GM12878 (cell line): ENCODE results near the gene ZNF335. TPM values are rescaled to one million over a fixed set of nuclear protein-coding genes. Genes with fewer than 3 reads are reported as not detected.

ENCODE experiments used
- ATAC-seq: fragments of 200-7000 bp; cut with Tn5 transposase; 3 replicates; pipeline ENCODE4 v1.9.1; 2020; ENCODE audit warnings: mild to moderate bottlenecking, moderate library complexity
- BruUV-seq: library from RNA; stranded (reverse); fragments of 400-500 nt; replicated peaks from 2 replicates; lab custom pipeline; 2021; lab: Mats Ljungman, UMichigan
- CTCF ChIA-PET: fragments of 300-600 bp; sonication (Branson Sonifier 250); formaldehyde crosslinking; extraction: SDS; loops from one replicate; lab custom pipeline; 2021; ENCODE audit warnings: inconsistent platforms; lab: Yijun Ruan, JAX
- POLR2A ChIA-PET: fragments of 350-600 bp; formaldehyde crosslinking; extraction: SDS; loops from one replicate; lab custom pipeline; 2021; ENCODE audit warnings: inconsistent platforms; lab: Charles Lee
- RAD21 ChIA-PET: fragments of 300-600 bp; sonication (Branson Sonifier 250); formaldehyde crosslinking; loops from one replicate; lab custom pipeline; 2023; ENCODE audit warnings: antibody characterized with exemption; ENCODE audit not compliant: unreplicated experiment; lab: Charles Lee
- SMC1A ChIA-PET: fragments of 300-600 bp; sonication (Branson Sonifier 250); formaldehyde crosslinking; loops from one replicate; lab custom pipeline; 2023; ENCODE audit not compliant: unreplicated experiment, uncharacterized antibody; lab: Charles Lee
- DNase-seq: peaks from one replicate; pipeline ENCODE4 v3.0.0-alpha.2; 2011; ENCODE audit warnings: low read depth, low spot score
- FAIRE-seq: peaks from 3 replicates; lab custom pipeline; 2011; peaks lifted over from hg19 to GRCh38; lab: Jason Lieb, UNC
- H2AFZ ChIP-seq: 2 replicates; pipeline ENCODE4 v1.6.0; 2011; ENCODE audit warnings: low read depth, low read length, control low read depth; ENCODE audit not compliant: control insufficient read depth
- H3K27ac ChIP-seq: 2 replicates; pipeline ENCODE4 v1.5.1; 2011; ENCODE audit warnings: control low read depth; ENCODE audit not compliant: control insufficient read depth, insufficient read depth
- H3K27me3 ChIP-seq, 2 experiments: replicated peaks in 1 of 2; 2 replicates each; pipeline versions ENCODE4 v1.6.0 to v1.6.1; 2011; ENCODE audit warnings: low read length in 1 of 2; ENCODE audit not compliant: control insufficient read depth in 2 of 2, insufficient read depth in 2 of 2
- H3K36me3 ChIP-seq, 2 experiments: 2 replicates each; pipeline ENCODE4 v1.5.1; 2011; ENCODE audit warnings: low read length in 1 of 2; ENCODE audit not compliant: control insufficient read depth in 2 of 2, insufficient read depth in 2 of 2
- H3K4me1 ChIP-seq: 2 replicates; pipeline ENCODE4 v1.6.1; 2011; ENCODE audit warnings: mild to moderate bottlenecking, low read length, moderate library complexity, mixed read lengths; ENCODE audit not compliant: control insufficient read depth, insufficient read depth
- H3K4me2 ChIP-seq: 2 replicates; pipeline ENCODE4 v1.6.0; 2011; ENCODE audit warnings: control low read depth; ENCODE audit not compliant: control insufficient read depth, insufficient read depth
- H3K4me3 ChIP-seq: fragments of 200-600 bp; sonication (generic); 2 replicates; pipeline ENCODE4 v1.5.1; 2016
- H3K79me2 ChIP-seq: 2 replicates; pipeline ENCODE4 v1.6.0; 2011; ENCODE audit warnings: low read length; ENCODE audit not compliant: control insufficient read depth, insufficient read depth
- H3K9ac ChIP-seq: 2 replicates; pipeline ENCODE4 v1.8.0; 2011; ENCODE audit warnings: low read length, control low read depth, mixed read lengths; ENCODE audit not compliant: control insufficient read depth, insufficient read depth
- H3K9me3 ChIP-seq: replicated peaks from 3 replicates; pipeline ENCODE4 v1.5.1; 2011; ENCODE audit warnings: mild to moderate bottlenecking, low read length; ENCODE audit not compliant: control insufficient read depth, insufficient read depth
- H4K20me1 ChIP-seq: 2 replicates; pipeline ENCODE4 v1.6.0; 2011; ENCODE audit not compliant: control insufficient read depth, insufficient read depth
- ATF7 ChIP-seq: fragments of 450-650 bp; IDR thresholded peaks from 2 replicates; pipeline ENCODE4 v1.6.1; 2016; ENCODE audit warnings: low read depth, mild to moderate bottlenecking
- BMI1 ChIP-seq: fragments of 450-650 bp; IDR thresholded peaks from 2 replicates; pipeline ENCODE4 v1.6.1; 2016; ENCODE audit warnings: mild to moderate bottlenecking, moderate library complexity, borderline replicate concordance
- CEBPB ChIP-seq, 2 experiments: fragments of 150-350 bp in 1 of 2; IDR thresholded peaks; 2 replicates each; pipeline ENCODE4 v1.6.1; 2012 to 2014; ENCODE audit warnings: low read depth in 2 of 2, low read length in 2 of 2, borderline replicate concordance in 1 of 2, inconsistent platforms in 1 of 2
- CHD4 ChIP-seq: fragments of 200-600 bp; sonication (generic); IDR thresholded peaks from 2 replicates; pipeline ENCODE4 v1.6.1; 2016; ENCODE audit warnings: mild to moderate bottlenecking
- EED ChIP-seq: sonication (generic); IDR thresholded peaks from 2 replicates; pipeline ENCODE4 v1.6.1; 2016; ENCODE audit warnings: antibody characterized with exemption, low read depth
- EP300 ChIP-seq, 2 experiments: fragments of 150-350 bp in 1 of 2; IDR thresholded peaks; 2 replicates each; pipeline ENCODE4 v1.6.1; 2011 to 2012; ENCODE audit warnings: low read depth in 2 of 2, low read length in 2 of 2, borderline replicate concordance in 1 of 2, improper control_type of control experiment in 1 of 2, inconsistent platforms in 1 of 2; ENCODE audit not compliant: control insufficient read depth in 1 of 2
- ETV6 ChIP-seq, 2 experiments: fragments of 450-650 bp in 1 of 2; IDR thresholded peaks in 1 of 2; conservative IDR thresholded peaks in 1 of 2; 2 replicates each; pipeline ENCODE4 v1.6.1; 2014; ENCODE audit warnings: antibody characterized with exemption in 1 of 2, borderline replicate concordance in 1 of 2, low read depth in 1 of 2, mild to moderate bottlenecking in 1 of 2, moderate library complexity in 1 of 2
- FOS ChIP-seq: IDR thresholded peaks from 3 replicates; pipeline ENCODE4 v1.6.1; 2011; ENCODE audit warnings: borderline replicate concordance; ENCODE audit not compliant: insufficient read length; ENCODE audit errors: extremely low read depth
- FOXM1 ChIP-seq: IDR thresholded peaks from 2 replicates; pipeline ENCODE4 v1.6.1; 2012; ENCODE audit warnings: low read depth, mild to moderate bottlenecking, inconsistent platforms, low read length, moderate library complexity
- NRF1 ChIP-seq: conservative IDR thresholded peaks from 2 replicates; pipeline ENCODE4 v1.6.1; 2011; ENCODE audit warnings: mild to moderate bottlenecking, low read depth, low read length, improper control_type of control experiment
- POLR2A ChIP-seq: IDR thresholded peaks from 2 replicates; pipeline ENCODE4 v1.6.1; 2011; ENCODE audit warnings: low read depth, mild to moderate bottlenecking, low read length
- POU2F2 ChIP-seq: IDR thresholded peaks from 3 replicates; pipeline ENCODE4 v1.6.1; 2011; ENCODE audit warnings: low read depth, mild to moderate bottlenecking, low read length, borderline replicate concordance
- SPI1 ChIP-seq: IDR thresholded peaks from 2 replicates; pipeline ENCODE4 v1.6.1; 2011; ENCODE audit warnings: low read depth, mild to moderate bottlenecking, low read length, moderate library complexity, borderline replicate concordance; ENCODE audit not compliant: insufficient read depth
- TAF1 ChIP-seq: IDR thresholded peaks from 2 replicates; pipeline ENCODE4 v1.6.1; 2011; ENCODE audit warnings: mild to moderate bottlenecking, low read depth, low read length, borderline replicate concordance
- ZNF217 ChIP-seq: fragments of 450-650 bp; IDR thresholded peaks from 2 replicates; pipeline ENCODE4 v1.6.1; 2017; ENCODE audit warnings: antibody characterized with exemption, mild to moderate bottlenecking
- WGBS: methylation state at CpG from one replicate; pipeline ENCODE4 v1.1.6; 2016; ENCODE audit warnings: low lambda C conversion rate; ENCODE audit not compliant: insufficient replicate concordance, insufficient coverage; ENCODE audit errors: missing lambda C conversion rate; 5-methylcytosine and 5-hydroxymethylcytosine counted together
- in situ Hi-C: fragments of 300-500 bp; cut with MboI; formaldehyde crosslinking; loops from 9 replicates; pipeline ENCODE4 v1.14.3; 2018; ENCODE audit warnings: mixed read lengths
- intact Hi-C: fragments of 100-400 bp; cut with micrococcal nuclease; formaldehyde crosslinking; loops from one replicate; pipeline ENCODE4 v1.14.2; 2022; ENCODE audit not compliant: unreplicated experiment
- polyA plus RNA-seq, 11 experiments: library from polyadenylated mRNA; depleted of rRNA in 4 of 11; unstranded in 6 of 11; stranded (reverse) in 5 of 11; fragments of >200 nt; fragmentation: Nextera tagmentation in 4 of 11; fragmentation: Illumina TruSeq in 1 of 11; extraction: Ambion mirVana in 4 of 11; extraction: Trizol in 1 of 11; gene quantifications; 1 replicate in 1 of 11; 2 replicates in 10 of 11; pipeline versions ENCODE4 v1.2.1 to v1.2.3, GENCODE V29; 2011 to 2016; ENCODE audit warnings: inconsistent platforms in 2 of 11, missing spikeins in 2 of 11, low read depth in 1 of 11
- total RNA-seq, 4 experiments: library from RNA; depleted of rRNA in 3 of 4; stranded (reverse); fragments of >200 nt in 3 of 4; fragmentation: Illumina TruSeq in 1 of 4; extraction: Trizol in 1 of 4; gene quantifications; 2 replicates each; pipeline versions ENCODE4 v1.2.1 to v1.2.3, GENCODE V29; 2013 to 2021

Gene ZNF335
- total and polyA plus RNA-seq, 10 of the 15 experiments (the other 5 are each of a cell fraction or from before 2014, with no cell fraction given) = 0.74 to 30.1 (median 14.5) TPM

DNA sequence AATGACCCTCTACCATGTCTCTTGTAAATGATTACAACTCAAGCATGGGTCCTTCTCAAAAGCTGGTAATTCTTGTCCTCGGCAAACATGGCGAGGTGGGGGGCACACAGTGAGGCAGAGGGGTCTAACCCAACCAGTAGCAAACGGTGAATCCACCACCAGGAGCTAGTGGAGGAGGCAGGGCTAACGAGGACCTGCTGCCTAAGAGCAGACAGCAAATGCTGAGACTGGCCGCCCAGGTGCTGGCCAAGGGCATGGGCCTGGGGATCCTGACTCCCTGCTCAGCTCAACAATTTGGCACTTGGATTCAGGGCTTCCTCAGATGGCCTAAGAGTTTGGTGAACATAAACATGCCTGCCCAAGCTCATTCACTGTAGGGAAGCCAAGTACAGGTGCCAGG lies 19.1 kb downstream of the ZNF335 start:
- TF ChIP-seq NRF1 = no peak
- TF ChIP-seq POLR2A = peak; percentile 54
- TF ChIP-seq SPI1 = no peak
- FAIRE-seq (no peak), DNase-seq (no peak), ATAC-seq (no peak)
- no peaks in the 10 kb centered on the region for H3K4me1 ChIP-seq
- H3K79me2 ChIP-seq = no peaks in the 10 kb centered on the region
- WGBS = 95% methylated on average over 5 of the region's 5 CpGs
- H3K9ac ChIP-seq = no peak overlapping the region
- no TSS peak for BruUV-seq
- SMC1A ChIA-PET = interaction anchor here (1.0 to 1.3 kb wide), 2 partner anchors 9 to 154 kb away, joined by 3 to 4 read pairs; no protein-coding TSS in a partner anchor
- no peak overlapping the region for H2AFZ ChIP-seq
- H3K4me2 ChIP-seq = no peak overlapping the region
- H3K36me3 ChIP-seq = peaks cover 8 to 47% of the 10 kb centered on the region in 2 experiments
- no peaks in the 10 kb centered on the region for H4K20me1 ChIP-seq
- CTCF ChIA-PET = interaction anchor here (0.9 to 1.3 kb wide), 3 partner anchors 13 to 153 kb away, joined by 3 to 5 read pairs (median 4); no protein-coding TSS in a partner anchor
- POLR2A ChIA-PET = interaction anchor here (1.4 kb wide), 1 partner anchor 17 kb away, joined by 3 read pairs; no protein-coding TSS in a partner anchor
- RAD21 ChIA-PET = no interaction called here
- H3K9me3 ChIP-seq = no peaks in the 10 kb centered on the region
- in situ Hi-C loops (no loop called here), intact Hi-C loops (no loop called here)
- no peaks in the 10 kb centered on the region for H3K27me3 ChIP-seq
- H3K27ac ChIP-seq = no peak overlapping the region
- H3K4me3 ChIP-seq = no peak overlapping the region

DNA sequence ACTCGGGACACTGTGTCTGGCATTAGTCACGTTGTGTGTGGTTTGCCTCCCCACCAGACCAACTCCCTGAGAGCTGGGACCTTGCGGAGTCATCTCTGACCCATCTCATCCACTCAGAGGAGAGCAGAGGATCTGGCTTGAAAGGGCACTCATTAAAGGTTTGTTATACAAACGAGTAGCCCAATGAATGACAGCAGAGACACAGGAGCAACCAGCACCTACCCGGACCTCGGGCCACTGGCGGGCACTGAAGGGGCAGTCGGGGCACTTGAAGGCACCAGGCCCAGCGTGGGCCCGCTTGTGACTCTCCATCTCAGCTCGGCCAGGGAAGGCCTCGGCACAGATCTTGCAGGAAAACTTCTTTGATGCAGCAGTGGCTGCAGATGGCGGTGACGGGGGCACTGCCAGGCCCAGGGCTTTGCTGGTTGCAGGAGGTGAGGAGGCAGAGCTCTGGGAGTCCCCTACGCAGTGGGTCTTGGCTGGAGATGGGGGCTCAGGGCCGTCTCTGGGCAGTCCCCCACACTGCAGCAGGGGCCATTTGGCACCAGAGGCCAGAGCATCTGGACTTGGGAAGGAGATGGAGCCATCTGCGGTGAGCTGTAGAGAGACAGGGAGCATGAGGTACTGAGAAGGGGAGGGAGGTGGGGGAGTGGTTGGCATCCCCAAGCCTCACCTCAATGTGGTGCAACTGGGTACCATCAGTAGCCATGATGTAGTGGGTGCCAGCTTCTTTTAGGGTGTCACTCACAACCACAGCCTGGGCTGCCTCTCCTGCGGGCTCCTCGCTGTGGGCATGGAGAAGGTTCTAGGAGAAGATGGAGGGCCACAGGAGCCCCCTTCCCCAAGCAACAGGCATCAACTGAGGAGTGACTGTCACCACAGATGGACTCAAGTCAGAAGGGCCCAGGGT lies 19.8 kb downstream of the ZNF335 start:
- no peak for FAIRE-seq
- TF ChIP-seq BMI1 (no peak), ATF7 (no peak), EED (no peak), FOXM1 (no peak), ZNF217 (no peak), CHD4 (no peak), FOS (no peak), CEBPB (IDR thresholded peaks at IDR 0.05; ENCODE audit: borderline replicate concordance in 1 of 2, low read depth in 2 of 2, low read length in 2 of 2) (no peak), POU2F2 (no peak), TAF1 (no peak), ETV6 (conservative IDR thresholded peaks at IDR 0.05 in 1 of 2, IDR thresholded peaks at IDR 0.05 in 1 of 2; ENCODE audit: borderline replicate concordance in 1 of 2, low read depth in 1 of 2) (no peak), EP300 (IDR thresholded peaks at IDR 0.05; ENCODE audit: borderline replicate concordance in 1 of 2, control insufficient read depth in 1 of 2, low read depth in 2 of 2, low read length in 2 of 2) (no peak)

More for the DNA sequence above, 19.8 kb downstream of the ZNF335 start:
- ATAC-seq (no peak), DNase-seq (no peak)
- CTCF ChIA-PET = interaction anchor here (0.9 to 1.3 kb wide), 3 partner anchors 13 to 152 kb away, joined by 3 to 5 read pairs (median 4); no protein-coding TSS in a partner anchor
- Histone ChIP-seq H3K4me2 (no peak overlapping the region), H3K27ac (no peak overlapping the region), H3K9me3 (no peaks in the 10 kb centered on the region), H3K9ac (no peak overlapping the region), H4K20me1 (no peaks in the 10 kb centered on the region), H3K4me1 (no peaks in the 10 kb centered on the region), H3K4me3 (no peak overlapping the region), H3K36me3 (peaks cover 8 to 45% of the 10 kb centered on the region in 2 experiments), H3K79me2 (no peaks in the 10 kb centered on the region), H2AFZ (no peak overlapping the region), H3K27me3 (no peaks in the 10 kb centered on the region)
- 92% methylated on average over 19 of the region's 19 CpGs for WGBS
- intact Hi-C loops = no loop called here
- POLR2A ChIA-PET = interaction anchor here (1.4 kb wide), 1 partner anchor 18 kb away, joined by 3 read pairs; no protein-coding TSS in a partner anchor
- no TSS peak for BruUV-seq
- SMC1A ChIA-PET = interaction anchor here (1.0 kb wide), 1 partner anchor 8 kb away, joined by 4 read pairs; no protein-coding TSS in a partner anchor
- RAD21 ChIA-PET = no interaction called here
- in situ Hi-C loops = no loop called here
